Adrenal gland (tissue), 12 donors: ENCODE measurements around the gene CORT. TPM values are rescaled to one million over a fixed set of nuclear protein-coding genes. Genes with fewer than 3 reads are reported as not detected.

Experiments
- DNase-seq, 7 donors: peaks; one replicate each; pipeline ENCODE4 v3.0.0-alpha.2; 2019 to 2020
- H3K27ac ChIP-seq, 5 donors: fragments of 200-600 bp; sonication (generic) in 4 of 5; 1 replicate in 3 of 5; 2 replicates in 2 of 5; pipeline versions ENCODE4 v1.5.1 to v1.8.0; 2016 to 2020; ENCODE audit warnings: mild to moderate bottlenecking in 1 of 5
- H3K27me3 ChIP-seq: fragments of 200-600 bp; 2 replicates; pipeline ENCODE4 v1.8.0; 2021
- H3K36me3 ChIP-seq, 2 donors: fragments of 200-600 bp; replicated peaks in 1 of 2; 1 replicate in 1 of 2; 2 replicates in 1 of 2; pipeline versions ENCODE4 v1.5.1 to v1.8.0; 2018 to 2022
- H3K4me1 ChIP-seq, 2 donors: fragments of 200-600 bp; replicated peaks in 1 of 2; 1 replicate in 1 of 2; 2 replicates in 1 of 2; pipeline versions ENCODE4 v1.5.1 to v1.8.0; 2018 to 2021
- H3K4me3 ChIP-seq, 4 donors: fragments of 200-600 bp; sonication (generic) in 3 of 4; one replicate each; pipeline ENCODE4 v1.5.1; 2016 to 2018
- H3K9me3 ChIP-seq, 3 donors: fragments of 200-600 bp; sonication (generic) in 1 of 3; replicated peaks in 1 of 3; 1 replicate in 2 of 3; 2 replicates in 1 of 3; pipeline versions ENCODE4 v1.5.1 to v1.8.0; 2016 to 2021
- CTCF ChIP-seq, 6 experiments: fragments of 450-650 bp in 4 of 6; fragments of 200-600 bp in 2 of 6; sonication (generic) in 1 of 6; IDR thresholded peaks; 1 replicate in 5 of 6; 2 replicates in 1 of 6; pipeline versions ENCODE4 v1.5.1 to v1.8.0; 2016 to 2021; ENCODE audit warnings: antibody characterized with exemption in 6 of 6, mild to moderate bottlenecking in 2 of 6, moderate library complexity in 1 of 6
- POLR2A ChIP-seq, 2 donors: fragments of 450-650 bp; IDR thresholded peaks; one replicate each; pipeline ENCODE4 v1.6.1; 2017; ENCODE audit warnings: antibody characterized with exemption in 2 of 2, mild to moderate bottlenecking in 2 of 2, moderate library complexity in 1 of 2
- WGBS, 4 donors: extraction: QIAGEN DNeasy Blood & Tissue Kit in 2 of 4; methylation state at CpG; one replicate each; pipeline versions ENCODE4 v1.1.5 to v1.1.7; 2013 to 2017; 5-methylcytosine and 5-hydroxymethylcytosine counted together
- intact Hi-C, 2 donors: fragments of 100-400 bp; cut with DNase I; formaldehyde crosslinking; loops; one replicate each; pipeline versions ENCODE4 v1.14.1 to v1.15.0; 2022 to 2023
- polyA plus RNA-seq, 3 donors: library from polyadenylated mRNA; stranded (reverse); fragments of 200-250 nt in 2 of 3; fragments of 350-450 nt in 1 of 3; fragmentation: Illumina TruSeq in 1 of 3; extraction: RNeasy Lipid Tissue Mini Kit (QIAGEN cat#74804) in 1 of 3; gene quantifications; one replicate each; pipeline ENCODE4 v1.2.3, GENCODE V29; 2013 to 2014
- total RNA-seq, 9 donors: library from RNA; depleted of rRNA in 4 of 9; stranded (reverse); fragments of >200 nt in 4 of 9; fragments of 120-200 nt in 1 of 9; fragmentation: NEBNext Ultra II Directional in 1 of 9; extraction: Animal tissue kit (Norgen Biotek cat#: 25700) in 1 of 9; gene quantifications; one replicate each; pipeline versions ENCODE4 v1.1.0 to v1.2.4, GENCODE V29; 2013 to 2023
- donor health status: healthy with polysubstance abuse.
- donor health status: Bipolar disorder and iron deficiency.
- donor health status: DM: yes; HTN: yes; CAD: no.
- donor health status: DM: no; HTN: no; CAD: no.
- donor health status: DM: no; HTN: no; CAD: no.
- donor health status: DM: yes; HTN: yes; CAD: no.

The CORT gene
- total and polyA plus RNA-seq, 12 donors = 0.44 to 1.4 (median 0.51) TPM; not detected in 6

GRCh38 chr1:10475510-10475909, 25.7 kb downstream of the CORT start:
- Histone ChIP-seq H3K4me3 (peak overlapping the region; percentile 49 to 82 (median 65)), H3K9me3 (no peaks in the 10 kb centered on the region), H3K36me3 (no peaks in the 10 kb centered on the region), H3K4me1 (peaks cover 7 to 36% of the 10 kb centered on the region in 2 donors), H3K27me3 (no peaks in the 10 kb centered on the region), H3K27ac (peak overlapping the region in 3 of 5 donors; percentile 27 to 88 (median 81))
- intact Hi-C loops = no loop called here
- TF ChIP-seq CTCF (IDR thresholded peaks at IDR 0.05) = no peak
- TF ChIP-seq POLR2A (IDR thresholded peaks at IDR 0.05) = no peak
- WGBS, 4 donors = 0 to 5% (median 2%) methylated on average over 9 to 13 of the region's 13 CpGs
- DNase-seq = no peak

- H3K36me3 ChIP-seq = no peaks in the 10 kb centered on the region
- WGBS, 4 donors = 77 to 85% (median 80%) methylated on average over 8 of the region's 8 CpGs
- no peaks in the 10 kb centered on the region for H3K27me3 ChIP-seq
- H3K4me3 ChIP-seq = no peak overlapping the region
- peaks cover 7 to 19% of the 10 kb centered on the region in 2 donors for H3K4me1 ChIP-seq
- TF ChIP-seq CTCF (IDR thresholded peaks at IDR 0.05) = no peak
- TF ChIP-seq POLR2A (IDR thresholded peaks at IDR 0.05) = no peak
- intact Hi-C loops = no loop called here
- H3K9me3 ChIP-seq = no peaks in the 10 kb centered on the region
- no peak overlapping the region for H3K27ac ChIP-seq
- no peak for DNase-seq
These were observed 29.5 kb downstream of the CORT start for GRCh38 chr1:10479296-10479695.

GRCh38 chr1:10480614-10481013, 30.8 kb downstream of the CORT start:
- no peak for TF ChIP-seq CTCF (IDR thresholded peaks at IDR 0.05)
- TF ChIP-seq POLR2A (IDR thresholded peaks at IDR 0.05) = no peak
- intact Hi-C loops = no loop called here
- Histone ChIP-seq H3K9me3 (no peaks in the 10 kb centered on the region), H3K36me3 (no peaks in the 10 kb centered on the region), H3K27me3 (no peaks in the 10 kb centered on the region), H3K4me3 (no peak overlapping the region), H3K27ac (no peak overlapping the region), H3K4me1 (peaks cover 5 to 13% of the 10 kb centered on the region in 2 donors)
- no peak for DNase-seq
- WGBS, 4 donors = 83 to 96% (median 92%) methylated on average over 2 of the region's 2 CpGs

- peak in 2 of 7 donors; percentile 26 to 30 for DNase-seq
- no peak for TF ChIP-seq CTCF (IDR thresholded peaks at IDR 0.05)
- no peak for TF ChIP-seq POLR2A (IDR thresholded peaks at IDR 0.05)
- 75 to 89% (median 84%) methylated on average over 5 to 6 of the region's 6 CpGs for WGBS, 4 donors
- H3K9me3 ChIP-seq = no peaks in the 10 kb centered on the region
- H3K27me3 ChIP-seq = no peaks in the 10 kb centered on the region
- intact Hi-C loops = no loop called here
- peak overlapping the region in 1 of 5 donors; percentile 52 for H3K27ac ChIP-seq
- no peak overlapping the region for H3K4me3 ChIP-seq
- no peaks in the 10 kb centered on the region for H3K4me1 ChIP-seq
- H3K36me3 ChIP-seq = no peaks in the 10 kb centered on the region
These were observed 34.7 kb downstream of the CORT start for GRCh38 chr1:10484521-10484920.
